Fibroblast of mammary gland (primary cell): ENCODE data around the gene EPHB2.
A peak's percentile ranks its signal among the peaks of the same experiment; 100 is the strongest.
"Not testable (repeated sequence)": the region's sequence is repeated elsewhere in the genome, so short reads cannot be mapped to it uniquely, and the experiment has no call there.

Source experiments
- DNase-seq: peaks from one replicate; pipeline ENCODE4 v3.0.0-alpha.2; 2010; ENCODE audit warnings: low read depth
- H3K4me3 ChIP-seq: 2 replicates; pipeline ENCODE4 v1.5.1; 2011; ENCODE audit warnings: low read depth, mild to moderate bottlenecking, low read length, moderate library complexity; ENCODE audit not compliant: control insufficient read depth
- CTCF ChIP-seq: conservative IDR thresholded peaks from 2 replicates; pipeline ENCODE4 v1.5.1; 2011; ENCODE audit warnings: low read depth, low read length, inconsistent platforms; ENCODE audit not compliant: control insufficient read depth, insufficient read depth

EPHB2 gene

GRCh38 chr1:22699681-22700520 lies 10.7 kb upstream of the EPHB2 start:
- no peak for TF ChIP-seq CTCF
- no peak overlapping the region for H3K4me3 ChIP-seq
- DNase-seq = no peak

GRCh38 chr1:22702296-22703085 lies 8.1 kb upstream of the EPHB2 start:
- no peak for TF ChIP-seq CTCF
- H3K4me3 ChIP-seq = no peak overlapping the region
- DNase-seq = no peak

GRCh38 chr1:22704440-22705067 lies 6.1 kb upstream of the EPHB2 start:
- peak; percentile 83 for DNase-seq
- peak; percentile 94 for TF ChIP-seq CTCF
- H3K4me3 ChIP-seq = no peak overlapping the region

- no peak overlapping the region for H3K4me3 ChIP-seq
- no peak for DNase-seq
- no peak for TF ChIP-seq CTCF
Measured at GRCh38 chr1:22705586-22705985, 5.1 kb upstream of the EPHB2 start.

GRCh38 chr1:22706100-22706499 lies 4.5 kb upstream of the EPHB2 start:
- H3K4me3 ChIP-seq, DNase-seq: not testable (repeated sequence)

- H3K4me3 ChIP-seq = no peak overlapping the region
- TF ChIP-seq CTCF = no peak
- DNase-seq = no peak
Measured at GRCh38 chr1:22708777-22709176, 1.9 kb upstream of the EPHB2 start.

- no peak for DNase-seq
- peak; percentile 35 for TF ChIP-seq CTCF
- no peak overlapping the region for H3K4me3 ChIP-seq
Measured at GRCh38 chr1:22709227-22709626, 1.4 kb upstream of the EPHB2 start.
